ENCODE measurements around the gene KCNK15. TPM values are rescaled to one million over a fixed set of nuclear protein-coding genes. Genes with fewer than 3 reads are reported as not detected.

Gene KCNK15
- total and polyA plus RNA-seq, 9 of the 15 experiments (the other 6 are each of a cell fraction or from before 2014, with no cell fraction given): 0.03 to 0.30 (median 0.17) TPM; not detected in 5

DNA sequence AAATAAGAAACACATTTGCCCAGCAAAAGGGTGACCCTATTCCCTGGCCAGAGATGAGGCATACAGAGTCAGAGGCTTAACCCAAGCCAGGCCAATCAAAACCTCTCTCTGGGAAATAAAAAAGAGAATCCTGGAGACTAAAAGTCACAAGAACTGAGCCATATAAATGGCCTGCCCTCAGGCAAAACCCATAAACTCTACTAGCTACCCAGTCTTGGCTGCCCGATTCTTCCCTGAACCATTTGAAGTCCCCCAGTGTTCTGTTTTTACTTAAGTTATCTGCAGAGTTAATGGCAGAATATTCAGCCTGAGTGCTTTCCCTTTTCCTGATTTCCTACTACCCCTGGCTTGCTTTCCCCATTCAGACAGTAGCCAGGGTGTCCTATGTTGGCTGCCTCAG is 13.9 kb downstream of the KCNK15 start:
- Histone ChIP-seq H2AFZ (ENCODE audit: low read depth, low read length) (no peak overlapping the region), H3K9ac (ENCODE audit: insufficient read depth in 1 of 2, low read depth in 2 of 2, low read length in 2 of 2) (no peak overlapping the region), H3K9me3 (replicated peaks; ENCODE audit: control insufficient read depth, insufficient read depth, low read depth, low read length) (no peaks in the 10 kb centered on the region), H3K4me3 (no peak overlapping the region), H3K79me2 (ENCODE audit: control insufficient read depth, insufficient read depth, low read length) (no peaks in the 10 kb centered on the region), H3K9me1 (ENCODE audit: control insufficient read depth, insufficient read depth, low read length) (no peaks in the 10 kb centered on the region), H3K4me1 (replicated peaks in 1 of 2; ENCODE audit: control insufficient read depth in 2 of 2, insufficient read depth in 2 of 2, low read length in 2 of 2) (peaks cover 0 to 7% of the 10 kb centered on the region in 2 experiments; a peak in 1 of 5 replicates), H3K36me3 (ENCODE audit: control insufficient read depth, insufficient read depth, low read length) (no peaks in the 10 kb centered on the region), H3K27me3 (ENCODE audit: control insufficient read depth in 2 of 2, insufficient read depth in 2 of 2, low read length in 2 of 2) (peaks cover 10 to 75% of the 10 kb centered on the region in 2 experiments; a peak in 4 of 5 replicates), H3K4me2 (ENCODE audit: insufficient read depth, low read length) (no peak overlapping the region), H3K27ac (ENCODE audit: extremely low read depth, low read depth, low read length) (no peak overlapping the region), H4K20me1 (replicated peaks; ENCODE audit: control insufficient read depth, insufficient read depth, low read length) (no peaks in the 10 kb centered on the region; the same call in none of the 2 replicates)
- ATAC-seq (no peak), DNase-seq (ENCODE audit: extremely low read depth in 1 of 4, low spot score in 3 of 4) (no peak), FAIRE-seq (no peak)
- ChIA-PET POLR2A (interaction anchor here (2.5 kb wide), 1 partner anchor 11 kb away, joined by 6 read pairs; no protein-coding TSS in a partner anchor), CTCF (ENCODE audit: low intra/inter-chr PET ratio) (no interaction called here)
- BruUV-seq (replicated peaks): no TSS peak
- WGBS (ENCODE audit: insufficient coverage, low coverage, missing lambda C conversion rate): 0% methylated on average over 1 of the region's 1 CpG
- in situ Hi-C loops (cut with MboI) (no loop called here), intact Hi-C loops (cut with micrococcal nuclease) (no loop called here)
- TF ChIP-seq ZNF12 (CRISPR knock-in tag; IDR thresholded peaks at IDR 0.05) (no peak), RNF2 (IDR thresholded peaks at IDR 0.05) (no peak), KDM2B (CRISPR knock-in tag; IDR thresholded peaks at IDR 0.05) (no peak), GABPB2 (CRISPR knock-in tag; conservative IDR thresholded peaks at IDR 0.05) (no peak), SIRT6 (IDR thresholded peaks at IDR 0.05; ENCODE audit: low read depth, low read length) (no peak)
- TF ChIP-seq, protein P1, sequence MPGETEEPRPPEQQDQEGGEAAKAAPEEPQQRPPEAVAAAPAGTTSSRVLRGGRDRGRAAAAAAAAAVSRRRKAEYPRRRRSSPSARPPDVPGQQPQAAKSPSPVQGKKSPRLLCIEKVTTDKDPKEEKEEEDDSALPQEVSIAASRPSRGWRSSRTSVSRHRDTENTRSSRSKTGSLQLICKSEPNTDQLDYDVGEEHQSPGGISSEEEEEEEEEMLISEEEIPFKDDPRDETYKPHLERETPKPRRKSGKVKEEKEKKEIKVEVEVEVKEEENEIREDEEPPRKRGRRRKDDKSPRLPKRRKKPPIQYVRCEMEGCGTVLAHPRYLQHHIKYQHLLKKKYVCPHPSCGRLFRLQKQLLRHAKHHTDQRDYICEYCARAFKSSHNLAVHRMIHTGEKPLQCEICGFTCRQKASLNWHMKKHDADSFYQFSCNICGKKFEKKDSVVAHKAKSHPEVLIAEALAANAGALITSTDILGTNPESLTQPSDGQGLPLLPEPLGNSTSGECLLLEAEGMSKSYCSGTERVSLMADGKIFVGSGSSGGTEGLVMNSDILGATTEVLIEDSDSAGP (CRISPR knock-in tag; IDR thresholded peaks at IDR 0.05): no peak
- TF ChIP-seq, protein P2, sequence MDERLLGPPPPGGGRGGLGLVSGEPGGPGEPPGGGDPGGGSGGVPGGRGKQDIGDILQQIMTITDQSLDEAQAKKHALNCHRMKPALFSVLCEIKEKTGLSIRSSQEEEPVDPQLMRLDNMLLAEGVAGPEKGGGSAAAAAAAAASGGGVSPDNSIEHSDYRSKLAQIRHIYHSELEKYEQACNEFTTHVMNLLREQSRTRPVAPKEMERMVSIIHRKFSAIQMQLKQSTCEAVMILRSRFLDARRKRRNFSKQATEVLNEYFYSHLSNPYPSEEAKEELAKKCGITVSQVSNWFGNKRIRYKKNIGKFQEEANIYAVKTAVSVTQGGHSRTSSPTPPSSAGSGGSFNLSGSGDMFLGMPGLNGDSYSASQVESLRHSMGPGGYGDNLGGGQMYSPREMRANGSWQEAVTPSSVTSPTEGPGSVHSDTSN (CRISPR knock-in tag; IDR thresholded peaks at IDR 0.05; ENCODE audit: low read depth): no peak
- TF ChIP-seq, protein P2 (tag; conservative IDR thresholded peaks at IDR 0.05; ENCODE audit: low read depth): no peak
- TF ChIP-seq, protein P3, sequence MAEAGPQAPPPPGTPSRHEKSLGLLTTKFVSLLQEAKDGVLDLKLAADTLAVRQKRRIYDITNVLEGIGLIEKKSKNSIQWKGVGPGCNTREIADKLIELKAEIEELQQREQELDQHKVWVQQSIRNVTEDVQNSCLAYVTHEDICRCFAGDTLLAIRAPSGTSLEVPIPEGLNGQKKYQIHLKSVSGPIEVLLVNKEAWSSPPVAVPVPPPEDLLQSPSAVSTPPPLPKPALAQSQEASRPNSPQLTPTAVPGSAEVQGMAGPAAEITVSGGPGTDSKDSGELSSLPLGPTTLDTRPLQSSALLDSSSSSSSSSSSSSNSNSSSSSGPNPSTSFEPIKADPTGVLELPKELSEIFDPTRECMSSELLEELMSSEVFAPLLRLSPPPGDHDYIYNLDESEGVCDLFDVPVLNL (CRISPR knock-in tag; IDR thresholded peaks at IDR 0.05; ENCODE audit: low read depth): no peak
- TF ChIP-seq, protein P4, sequence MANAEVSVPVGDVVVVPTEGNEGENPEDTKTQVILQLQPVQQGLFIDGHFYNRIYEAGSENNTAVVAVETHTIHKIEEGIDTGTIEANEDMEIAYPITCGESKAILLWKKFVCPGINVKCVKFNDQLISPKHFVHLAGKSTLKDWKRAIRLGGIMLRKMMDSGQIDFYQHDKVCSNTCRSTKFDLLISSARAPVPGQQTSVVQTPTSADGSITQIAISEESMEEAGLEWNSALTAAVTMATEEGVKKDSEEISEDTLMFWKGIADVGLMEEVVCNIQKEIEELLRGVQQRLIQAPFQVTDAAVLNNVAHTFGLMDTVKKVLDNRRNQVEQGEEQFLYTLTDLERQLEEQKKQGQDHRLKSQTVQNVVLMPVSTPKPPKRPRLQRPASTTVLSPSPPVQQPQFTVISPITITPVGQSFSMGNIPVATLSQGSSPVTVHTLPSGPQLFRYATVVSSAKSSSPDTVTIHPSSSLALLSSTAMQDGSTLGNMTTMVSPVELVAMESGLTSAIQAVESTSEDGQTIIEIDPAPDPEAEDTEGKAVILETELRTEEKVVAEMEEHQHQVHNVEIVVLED (CRISPR knock-in tag; IDR thresholded peaks at IDR 0.05): no peak
- TF ChIP-seq, protein P5, sequence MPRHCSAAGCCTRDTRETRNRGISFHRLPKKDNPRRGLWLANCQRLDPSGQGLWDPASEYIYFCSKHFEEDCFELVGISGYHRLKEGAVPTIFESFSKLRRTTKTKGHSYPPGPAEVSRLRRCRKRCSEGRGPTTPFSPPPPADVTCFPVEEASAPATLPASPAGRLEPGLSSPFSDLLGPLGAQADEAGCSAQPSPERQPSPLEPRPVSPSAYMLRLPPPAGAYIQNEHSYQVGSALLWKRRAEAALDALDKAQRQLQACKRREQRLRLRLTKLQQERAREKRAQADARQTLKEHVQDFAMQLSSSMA (CRISPR knock-in tag; IDR thresholded peaks at IDR 0.05): no peak
